NCI-H1092 treated with DMSO at 0.1 percent for 48 hours (cell line): ENCODE data around the gene LARP4B.

Source experiments
- DNase-seq: peaks from one replicate; lab custom pipeline; 2025; lab: John Stamatoyannopoulos, UW

Gene LARP4B

DNA sequence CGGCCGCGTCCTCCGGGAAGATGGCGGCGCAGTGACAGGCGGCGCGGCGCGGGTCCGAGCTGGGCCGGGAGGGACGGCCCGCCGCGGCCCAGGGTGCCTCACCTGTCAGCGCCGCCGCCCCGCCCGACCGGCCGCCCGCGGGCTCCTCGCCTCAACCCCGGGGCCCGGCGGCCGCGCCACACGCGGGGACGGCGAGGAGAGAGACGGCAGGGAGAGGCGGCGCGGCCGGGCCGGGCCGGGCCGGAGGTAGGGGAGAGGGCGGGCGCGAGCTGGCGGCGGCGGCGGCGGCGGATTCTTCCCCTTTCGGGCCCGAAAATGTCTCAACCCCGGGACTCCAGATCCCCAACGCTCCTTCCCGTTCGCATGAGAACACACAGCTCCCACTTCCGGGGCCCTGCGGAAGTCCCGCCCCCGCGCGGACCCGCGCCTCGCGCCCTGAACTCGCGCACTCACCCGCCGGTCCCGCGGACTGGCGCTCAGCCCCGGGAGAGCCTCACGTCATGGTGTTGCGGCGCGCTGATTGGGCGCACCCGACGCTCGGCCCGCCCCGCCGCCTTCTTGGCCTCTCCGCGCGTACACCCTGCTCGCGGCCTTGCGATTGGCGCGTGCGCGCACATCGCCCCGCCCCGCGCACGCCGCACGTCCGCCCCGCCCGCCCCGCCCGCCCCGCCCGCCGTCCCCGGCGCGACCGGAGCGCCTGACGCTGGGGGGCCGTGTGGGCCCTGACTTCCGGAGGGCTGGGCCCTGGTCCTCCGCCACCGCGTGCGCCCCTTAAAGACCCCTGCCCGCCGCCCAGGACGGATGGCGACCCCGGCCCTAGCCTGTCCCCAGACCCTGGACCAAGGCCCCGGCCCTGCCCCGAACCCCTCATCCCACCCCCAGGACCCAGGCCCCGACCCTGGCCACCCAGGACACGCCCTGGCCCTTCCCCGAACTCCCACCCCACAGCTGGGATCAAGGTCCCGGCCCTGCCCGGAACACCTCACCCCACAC is at the start of gene LARP4B:
TSS of gene LARP4B (minus strand) at position 380 of the 993 bp plus-strand sequence. CDS start 45,984 bp downstream, outside the sequence.
- DNase-seq = peak; percentile 74

DNA sequence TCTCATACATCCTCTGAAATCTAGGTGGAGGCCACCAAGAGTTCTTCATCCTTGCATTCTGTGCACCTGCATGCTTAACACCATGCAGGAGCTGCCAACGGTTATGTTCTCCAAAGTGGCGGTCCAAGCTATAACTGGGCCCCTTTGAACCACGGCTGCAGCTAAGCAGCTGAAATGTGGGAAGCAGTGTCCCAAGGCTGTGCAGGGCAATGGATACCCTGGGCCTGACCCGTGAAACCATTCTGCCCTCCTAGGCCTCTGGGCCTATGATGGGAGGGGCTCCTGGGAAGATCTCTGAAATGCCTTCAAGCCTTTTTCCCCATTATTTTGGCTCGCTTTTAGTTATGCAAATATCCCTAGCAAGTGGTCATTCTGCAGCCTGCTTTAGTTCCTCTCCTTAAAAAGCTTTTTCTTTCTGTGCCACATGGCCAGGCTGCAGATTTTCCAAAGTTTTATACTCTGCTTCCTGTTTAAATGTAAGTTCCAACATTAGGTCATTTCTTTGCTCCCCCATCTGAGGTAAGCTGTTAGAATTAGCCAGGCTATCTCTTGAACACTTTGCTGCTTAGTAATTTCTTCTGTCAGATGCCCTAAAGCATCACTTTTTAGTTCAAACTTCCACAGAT is 49.1 kb upstream of the LARP4B start:
- DNase-seq = no peak

DNA sequence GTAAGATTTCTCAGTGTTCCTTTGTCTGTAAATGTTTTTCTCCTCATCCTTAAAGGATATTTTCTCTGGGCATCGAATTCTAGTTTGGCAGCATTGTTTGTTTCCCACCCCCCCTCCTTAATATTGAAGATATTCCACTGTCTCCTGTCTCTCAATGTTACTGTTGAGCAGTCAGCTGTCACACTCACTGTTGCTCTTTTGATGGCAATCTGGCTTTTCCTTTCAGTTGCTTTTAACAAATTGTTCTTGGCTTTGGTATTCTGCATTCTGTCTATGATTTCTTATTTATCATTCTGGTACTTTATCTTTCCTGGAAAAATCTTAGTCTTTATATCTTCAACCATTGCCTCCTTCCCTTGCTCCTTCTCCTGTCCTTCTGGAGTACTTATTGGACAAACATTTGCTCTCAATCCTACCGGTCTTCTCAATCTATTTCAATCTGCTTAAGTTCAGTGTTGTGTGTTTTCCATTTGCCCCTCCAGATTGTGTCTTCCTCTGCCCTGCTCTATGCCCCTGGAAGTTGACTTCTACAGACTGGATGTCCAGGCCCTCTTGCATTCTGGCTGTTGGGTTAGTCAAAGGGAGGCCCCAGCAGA is 47.4 kb upstream of the LARP4B start:
- no peak for DNase-seq

DNA sequence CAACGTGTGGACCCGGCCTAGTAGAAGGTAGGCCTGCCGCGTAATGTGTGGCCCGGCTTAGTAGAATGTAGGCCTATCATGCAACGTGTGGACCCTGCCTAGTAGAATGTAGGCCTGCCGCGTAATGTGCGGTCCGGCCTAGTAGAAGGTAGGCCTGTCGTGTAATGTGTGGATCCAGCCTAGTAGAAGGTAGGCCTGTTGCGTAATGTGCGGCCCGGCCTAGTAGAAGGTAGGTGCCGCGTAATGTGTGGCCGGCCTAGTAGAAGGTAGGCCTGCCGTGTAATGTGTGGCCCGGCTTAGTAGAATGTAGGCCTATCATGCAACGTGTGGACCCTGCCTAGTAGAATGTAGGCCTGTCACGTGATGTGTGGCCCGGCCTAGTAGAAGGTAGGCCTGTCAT is 44.8 kb upstream of the LARP4B start:
- DNase-seq = no peak

DNA sequence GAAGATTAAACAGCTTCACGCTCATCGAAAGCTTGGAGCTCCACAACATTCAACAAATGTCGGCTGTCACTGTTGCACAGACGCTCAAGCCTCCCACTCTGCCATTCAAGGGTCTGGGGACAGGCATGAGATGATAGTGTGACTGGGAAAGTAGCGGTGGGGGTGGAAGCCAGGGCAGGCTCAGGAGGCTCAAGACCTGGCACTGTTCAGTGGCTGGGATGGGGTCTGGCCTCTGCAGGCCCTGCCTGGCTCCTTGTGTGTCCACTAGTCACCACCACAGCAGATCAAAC is 43.2 kb upstream of the LARP4B start:
- no peak for DNase-seq

DNA sequence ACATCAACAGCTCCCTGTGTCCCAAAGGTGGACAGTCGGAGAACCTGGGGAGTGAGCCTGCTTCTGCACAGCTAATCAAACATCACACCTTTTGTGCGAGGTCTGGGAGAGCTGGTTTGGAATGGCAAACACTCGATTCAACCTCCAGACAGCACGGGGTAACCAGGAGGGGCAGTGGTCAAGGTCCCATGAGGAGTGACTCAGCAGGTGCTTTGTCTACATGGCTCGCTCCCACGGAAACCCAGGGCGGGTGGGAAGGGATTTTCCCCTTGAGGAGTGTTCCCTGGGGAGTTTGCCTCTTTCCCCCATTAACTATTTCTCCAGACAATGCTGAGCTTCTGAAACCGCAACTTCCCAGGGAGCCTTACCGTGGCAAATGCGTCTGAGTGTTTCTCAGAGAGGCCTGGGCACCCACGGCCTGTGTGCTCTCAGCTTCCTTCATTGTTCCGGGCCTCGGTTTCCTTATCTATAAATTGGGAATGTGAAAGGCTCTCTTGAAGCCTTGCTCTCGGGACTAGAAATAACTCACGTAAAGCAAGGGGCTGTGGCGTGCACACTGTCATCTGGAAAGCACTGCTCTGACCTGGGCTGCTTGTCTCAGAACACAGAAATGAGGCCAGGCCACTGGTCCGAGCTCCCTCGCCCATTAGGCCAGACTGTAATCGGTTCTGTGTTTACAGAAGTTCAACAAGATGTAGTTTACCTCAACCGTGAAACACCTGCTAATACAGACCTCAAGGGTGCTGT is 42.7 kb upstream of the LARP4B start:
- no peak for DNase-seq

DNA sequence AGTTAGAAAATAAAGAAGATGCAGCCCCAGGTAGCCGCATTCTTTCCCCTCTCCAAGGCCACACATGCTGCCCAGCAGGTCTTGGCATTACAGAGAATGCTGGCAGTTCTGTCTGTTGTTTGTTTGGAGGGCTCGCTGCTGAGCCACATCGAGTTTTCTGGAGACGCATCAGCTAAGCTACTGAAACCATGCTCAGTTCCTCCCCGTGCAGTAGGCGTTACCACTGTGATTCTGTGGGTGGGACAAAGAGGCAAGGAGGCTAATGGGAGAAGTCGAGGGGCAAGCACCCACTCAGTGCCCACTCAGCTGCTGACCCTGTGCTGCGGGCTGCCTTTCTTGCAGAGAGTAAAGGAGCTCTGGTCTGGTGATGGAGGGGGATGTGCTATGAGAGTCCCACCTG is 41.3 kb upstream of the LARP4B start:
- no peak for DNase-seq

DNA sequence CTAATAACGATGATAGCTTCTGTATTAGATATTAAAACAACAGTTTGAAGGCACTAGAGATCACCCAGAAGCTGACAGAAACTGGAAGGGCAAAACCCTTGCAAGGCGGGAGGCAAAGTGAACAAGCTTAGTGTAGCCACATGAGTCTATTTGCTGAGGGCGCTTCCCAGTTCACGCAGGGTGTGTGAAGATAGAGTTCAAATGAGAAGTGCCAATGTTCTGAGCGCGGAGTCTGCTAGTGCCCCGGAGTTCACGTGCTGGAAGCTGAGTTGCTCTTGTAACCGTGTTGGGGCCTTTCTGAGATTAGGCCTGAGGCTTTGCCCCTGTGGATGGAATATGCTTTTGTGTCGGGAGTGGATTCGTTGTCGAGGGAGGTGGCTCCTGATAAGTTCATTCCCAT is 40.1 kb upstream of the LARP4B start:
- DNase-seq = no peak

DNA sequence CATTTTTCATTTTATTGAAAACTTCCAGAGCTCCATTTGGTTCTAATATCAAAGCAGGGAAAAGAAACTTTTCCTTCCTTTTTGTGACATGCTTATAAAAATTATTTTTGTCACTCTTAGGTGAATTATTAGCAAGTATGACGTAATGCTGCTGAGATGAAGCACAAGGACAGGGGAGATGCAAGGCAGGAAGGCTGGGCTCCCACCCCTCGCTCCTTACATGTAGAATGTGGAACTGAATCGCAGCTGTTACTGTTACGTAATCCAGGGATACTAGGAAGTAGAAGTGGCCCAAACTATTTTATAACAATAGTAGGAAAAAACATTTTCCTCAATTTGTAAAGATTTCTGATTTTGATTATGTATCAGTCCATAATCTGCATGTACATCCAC is 39.6 kb upstream of the LARP4B start:
- DNase-seq = no peak

DNA sequence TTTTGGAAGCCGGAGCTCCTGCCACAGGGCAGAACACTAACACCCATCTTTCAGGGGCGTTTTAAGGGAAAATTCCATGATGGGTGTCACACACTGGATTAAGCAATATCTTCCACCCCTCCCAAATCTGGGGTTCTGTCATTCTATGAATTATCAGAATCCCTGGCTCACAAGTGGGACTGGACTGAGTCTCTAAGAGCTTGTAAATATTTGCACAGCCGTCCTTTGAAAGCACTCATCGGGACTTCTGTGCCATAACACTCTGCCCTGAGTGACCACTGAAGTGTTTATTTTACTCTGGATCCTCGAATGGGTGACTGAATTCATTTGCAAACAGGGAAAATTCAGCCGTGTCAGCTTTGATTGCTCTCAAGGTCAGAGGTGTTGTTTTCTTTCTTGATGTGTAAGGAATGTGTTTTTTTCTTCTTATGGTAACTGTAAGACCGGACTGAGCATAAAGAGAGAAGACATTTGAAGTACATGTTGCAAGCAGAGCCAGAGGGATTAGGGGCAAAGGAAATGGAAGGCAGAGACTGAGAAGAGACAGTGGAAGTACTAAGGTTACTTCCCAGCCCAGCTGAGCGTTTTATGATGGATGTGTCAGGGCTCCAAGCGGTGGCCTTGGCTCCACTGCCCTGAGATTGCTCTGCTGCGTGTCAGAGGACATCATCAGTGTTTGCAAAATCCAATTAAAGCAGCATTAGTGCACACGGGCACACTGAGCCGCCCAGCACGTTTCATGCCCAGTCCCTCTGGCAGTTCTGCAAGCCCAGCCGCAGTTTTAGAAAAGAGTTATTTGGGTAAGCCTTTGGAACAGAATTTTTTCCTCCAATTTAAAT is 39.0 kb upstream of the LARP4B start:
- peak; percentile 73 for DNase-seq

DNA sequence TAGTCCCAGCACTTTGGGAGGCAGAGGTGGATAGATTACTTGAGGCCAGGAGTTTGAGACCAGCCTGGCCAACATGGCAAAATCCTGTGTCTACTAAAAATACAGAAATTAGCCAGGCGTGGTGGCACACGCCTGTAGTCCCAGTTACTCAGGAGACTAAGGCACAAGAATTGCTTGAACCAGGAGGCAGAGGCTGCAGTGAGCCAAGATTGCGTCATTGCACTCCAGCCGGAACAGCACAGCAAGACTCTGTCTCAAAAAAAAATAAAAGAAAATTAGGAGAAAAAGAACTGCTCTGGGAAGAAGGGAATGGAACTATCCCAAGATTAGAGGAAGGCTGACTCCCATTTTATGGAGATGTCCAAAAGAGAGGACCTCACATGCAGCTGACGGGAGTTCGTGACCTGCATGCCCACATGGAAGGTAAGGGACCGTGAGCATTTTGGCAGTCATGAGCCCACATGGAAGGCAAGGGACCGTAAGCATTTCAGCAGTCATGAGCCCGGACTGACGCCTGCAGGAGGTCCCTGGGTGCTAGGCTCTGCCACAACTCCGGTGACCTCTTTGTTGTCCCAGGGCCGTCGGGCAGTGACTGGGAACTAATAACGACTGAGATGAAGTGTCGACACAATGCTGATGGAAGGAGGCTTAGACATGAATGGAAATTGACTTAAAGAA is 38.1 kb upstream of the LARP4B start:
- no peak for DNase-seq

DNA sequence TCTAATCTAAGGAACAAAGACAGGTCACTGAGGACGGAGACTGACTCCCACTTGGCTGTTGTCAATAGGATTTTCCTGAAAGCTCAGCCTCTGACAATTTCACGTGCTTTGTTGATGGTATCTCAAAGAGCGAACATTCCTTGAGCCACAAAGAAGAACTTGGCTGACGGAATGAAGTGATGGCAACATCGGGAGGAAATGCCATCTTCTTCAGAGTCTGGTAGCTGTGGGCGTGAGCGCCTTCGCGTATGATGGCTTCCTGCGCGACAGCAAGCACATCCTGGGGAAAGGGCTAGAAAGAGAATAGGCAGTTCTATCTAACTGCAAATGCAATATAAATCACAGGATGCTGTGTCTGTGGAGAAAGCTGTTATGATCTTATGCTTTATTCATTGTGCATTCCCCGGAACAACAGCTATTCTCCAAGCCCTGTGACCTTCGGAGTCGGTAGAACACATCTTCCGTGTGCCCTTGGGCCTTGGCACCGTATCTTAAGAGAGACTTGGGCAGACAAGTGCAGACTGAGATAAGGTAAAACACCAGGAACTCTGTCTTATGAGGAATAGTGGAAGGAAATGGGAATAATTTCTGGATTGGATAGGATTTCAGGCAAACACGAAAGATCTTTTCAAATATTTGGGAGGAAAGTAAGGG is 37.2 kb upstream of the LARP4B start:
- no peak for DNase-seq

DNA sequence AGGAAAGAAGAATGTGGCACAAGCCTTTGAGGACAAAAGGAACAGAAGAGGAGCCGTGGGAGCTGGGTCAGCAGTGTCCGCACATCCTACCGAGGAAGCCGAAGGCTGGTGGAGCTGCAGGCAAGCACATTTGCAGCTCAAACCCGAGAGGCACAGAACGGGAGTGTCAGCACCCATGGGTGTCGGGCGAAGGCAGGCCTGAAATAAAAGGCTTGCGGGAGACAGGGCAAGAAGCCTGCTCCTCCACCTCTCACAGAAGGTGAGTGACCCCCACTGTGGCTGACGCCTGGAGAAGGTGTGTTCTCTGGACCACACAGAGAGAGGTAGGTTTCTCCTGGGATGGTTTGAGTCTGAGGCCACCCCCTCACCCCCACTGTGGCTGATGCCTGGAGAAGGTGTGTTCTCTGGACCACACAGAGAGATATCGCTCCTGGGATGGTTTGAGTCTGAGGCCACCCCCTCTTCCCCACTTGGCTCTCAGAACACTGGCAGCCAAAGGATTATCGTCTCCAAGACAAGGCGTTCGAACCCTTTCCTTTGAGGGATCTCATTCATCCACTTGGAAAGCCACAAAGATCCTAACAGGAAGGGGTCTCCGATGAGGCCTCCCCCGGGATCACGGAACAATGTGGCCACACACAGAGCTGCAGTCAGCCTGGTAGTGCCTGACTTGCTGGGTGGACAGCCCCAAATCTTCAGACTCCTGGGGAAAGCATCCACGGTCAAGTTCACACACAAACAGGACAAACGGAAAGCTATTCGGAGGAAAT is 35.1 kb upstream of the LARP4B start:
- DNase-seq = no peak

DNA sequence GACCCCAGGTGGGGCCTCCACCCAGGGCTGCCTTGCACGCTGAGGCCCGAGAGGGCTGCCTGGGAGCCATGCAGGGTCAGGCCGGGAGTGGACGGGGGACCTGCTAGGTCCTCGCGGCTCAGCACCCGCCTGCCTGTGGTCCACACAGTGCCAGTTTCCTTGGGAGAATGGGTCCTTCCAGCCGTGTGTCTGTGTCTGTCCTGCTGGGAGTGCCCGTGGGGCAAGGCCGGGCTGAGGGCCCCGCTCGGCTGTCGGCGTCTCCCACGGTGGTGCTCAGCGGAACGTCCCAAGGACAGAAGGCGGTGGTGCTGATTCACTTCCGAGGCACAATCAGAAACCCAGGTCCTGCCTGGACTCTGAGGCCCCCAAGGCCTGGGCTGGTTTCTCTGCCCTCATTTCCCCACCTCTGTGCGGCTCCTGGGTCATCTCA is 33.5 kb upstream of the LARP4B start:
- DNase-seq = no peak

DNA sequence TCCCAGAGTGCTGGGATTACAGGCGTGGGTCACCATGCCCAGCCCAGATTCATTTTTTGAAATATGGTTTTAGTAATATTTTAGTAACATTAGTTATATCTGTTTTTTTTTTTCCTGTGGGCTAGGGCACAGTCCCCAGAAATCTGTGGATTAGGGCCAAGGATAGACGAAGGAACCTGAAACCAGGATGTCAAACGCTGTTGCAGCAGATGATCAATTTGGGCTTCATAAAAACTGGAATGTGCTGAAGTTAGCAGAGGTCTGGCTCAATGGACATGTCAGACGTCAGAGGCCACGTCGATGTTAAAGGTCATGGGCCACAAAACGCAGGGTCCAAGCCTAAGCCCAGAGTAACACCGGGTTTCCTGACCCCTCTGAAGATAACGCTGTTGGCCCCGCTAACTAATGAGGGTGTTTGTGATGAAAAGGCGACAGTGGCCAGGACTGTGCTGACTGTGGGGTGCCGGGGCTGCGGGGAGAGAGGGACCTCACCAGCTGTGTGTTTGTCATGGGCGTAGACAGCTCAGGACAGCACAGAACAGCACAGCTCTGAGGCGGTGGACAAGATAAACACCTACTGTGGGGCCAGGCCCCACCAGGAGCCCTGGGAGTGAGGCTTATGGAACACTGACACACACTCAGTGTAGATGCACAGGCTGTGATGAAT is 32.9 kb upstream of the LARP4B start:
- no peak for DNase-seq

DNA sequence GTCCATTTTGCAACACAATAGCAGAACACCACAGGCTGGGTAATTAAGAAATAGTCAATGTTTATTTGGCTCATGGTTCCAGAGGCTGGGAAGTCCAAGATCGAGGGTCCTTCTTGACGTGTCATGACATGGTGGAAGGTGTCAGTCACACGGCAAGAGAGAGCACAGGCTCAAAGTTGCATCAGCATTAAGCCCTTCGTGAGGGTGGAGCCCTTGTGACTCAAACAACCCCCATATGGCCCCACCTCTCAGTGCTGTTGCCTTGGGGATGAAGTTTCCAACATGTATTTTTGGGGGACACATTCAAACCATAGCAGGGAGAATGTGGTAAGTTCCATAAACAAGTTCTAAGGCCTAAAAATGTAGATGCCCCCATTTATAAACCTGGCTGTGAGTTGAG is 32.1 kb upstream of the LARP4B start:
- DNase-seq = no peak

DNA sequence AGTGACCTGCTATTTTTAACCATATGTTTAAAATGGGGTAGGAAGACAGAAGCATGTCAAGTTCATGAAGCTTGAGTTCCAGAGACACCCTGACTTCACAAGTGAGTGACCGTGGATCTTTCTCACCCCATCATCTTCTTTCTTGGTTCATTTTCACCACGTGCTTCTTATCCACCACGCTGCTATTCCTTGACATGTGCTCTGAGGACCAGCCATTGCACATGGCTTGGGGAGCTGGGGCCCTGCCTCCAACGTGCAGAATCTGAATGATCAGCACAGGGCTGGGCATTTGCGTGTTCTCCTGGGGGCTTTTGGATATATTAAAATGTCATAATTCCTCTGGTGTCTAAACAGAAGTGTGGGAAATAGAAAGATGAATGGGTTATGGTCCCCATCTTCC is 31.7 kb upstream of the LARP4B start:
- DNase-seq = no peak

DNA sequence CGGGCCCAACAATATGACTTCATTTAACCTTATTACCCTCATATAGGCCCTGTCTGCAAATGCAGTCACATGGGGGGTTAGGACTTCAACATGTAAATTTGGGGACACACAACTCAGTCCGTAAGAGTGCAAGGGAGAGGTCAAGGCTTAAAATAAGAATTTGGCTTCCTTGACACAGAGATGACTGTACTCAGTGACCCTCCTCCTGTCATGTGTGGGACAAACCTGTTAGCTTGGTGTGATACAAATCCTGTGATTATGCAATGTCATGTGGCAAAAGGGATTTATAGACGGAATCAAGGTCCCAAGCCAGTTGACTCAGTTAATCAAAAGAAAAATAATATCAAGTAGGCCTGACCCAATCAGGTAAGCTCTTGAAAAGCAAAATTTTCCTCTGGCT is 30.8 kb upstream of the LARP4B start:
- no peak for DNase-seq

DNA sequence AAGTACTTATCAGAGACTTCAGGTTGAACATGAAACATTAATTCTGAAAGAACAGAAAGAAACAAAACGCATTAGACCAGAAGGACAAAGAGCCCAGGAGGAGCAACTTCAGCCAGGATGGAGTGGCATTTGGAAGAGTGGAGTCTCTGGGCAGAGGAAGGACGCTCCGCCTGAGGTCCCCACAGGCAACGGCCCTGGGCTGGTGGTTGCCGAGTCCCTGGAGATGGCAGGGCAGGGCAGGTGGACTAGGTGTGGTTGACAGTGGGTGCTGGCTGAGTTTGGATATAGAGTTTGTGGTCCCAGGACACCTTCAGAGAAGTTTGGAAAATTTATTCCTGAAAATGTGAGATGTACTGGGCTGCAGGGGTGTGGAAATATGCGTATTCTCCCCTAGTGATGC is 27.4 kb upstream of the LARP4B start:
- DNase-seq = no peak
